ENCODE data around the gene GALNT1.
"Not testable (repeated sequence)": the region's sequence is repeated elsewhere in the genome, so short reads cannot be mapped to it uniquely, and the experiment has no call there.

Gene GALNT1

GRCh38 chr18:35581546-35581897 is at the start of gene GALNT1:
Gene GALNT1 (plus strand): TSS chr18:35581740. CDS start chr18:35654663, 72,923 bp downstream.
- DNase-seq (ENCODE audit: low read depth): no peak

- no peak for DNase-seq (ENCODE audit: low read depth)
These were observed 47.6 kb upstream of the GALNT1 start for GRCh38 chr18:35533916-35534405.

- DNase-seq (ENCODE audit: low read depth): no peak
These were observed 46.2 kb upstream of the GALNT1 start for GRCh38 chr18:35535297-35535696.

GRCh38 chr18:35542356-35542755 is 39.2 kb upstream of the GALNT1 start:
- no peak for DNase-seq (ENCODE audit: low read depth)

GRCh38 chr18:35547008-35547605 is 34.4 kb upstream of the GALNT1 start:
- DNase-seq (ENCODE audit: low read depth): no peak

- DNase-seq (ENCODE audit: low read depth): no peak
These were observed 32.0 kb upstream of the GALNT1 start for GRCh38 chr18:35549564-35549963.

- DNase-seq (ENCODE audit: low read depth): no peak
These were observed 28.2 kb upstream of the GALNT1 start for GRCh38 chr18:35553300-35553699.

GRCh38 chr18:35555538-35555937 is 26.0 kb upstream of the GALNT1 start:
- not testable (repeated sequence) for DNase-seq (ENCODE audit: low read depth)

GRCh38 chr18:35559867-35560266 is 21.7 kb upstream of the GALNT1 start:
- no peak for DNase-seq (ENCODE audit: low read depth)

- no peak for DNase-seq (ENCODE audit: low read depth)
These were observed 16.6 kb upstream of the GALNT1 start for GRCh38 chr18:35564795-35565453.

GRCh38 chr18:35566019-35566418 is 15.5 kb upstream of the GALNT1 start:
- DNase-seq (ENCODE audit: low read depth): no peak

- DNase-seq (ENCODE audit: low read depth): no peak
These were observed 11.4 kb upstream of the GALNT1 start for GRCh38 chr18:35570182-35570581.

- no peak for DNase-seq (ENCODE audit: low read depth)
These were observed 10.4 kb upstream of the GALNT1 start for GRCh38 chr18:35571138-35571537.

- DNase-seq (ENCODE audit: low read depth): no peak
These were observed 8.9 kb upstream of the GALNT1 start for GRCh38 chr18:35572644-35573043.

- DNase-seq (ENCODE audit: low read depth): no peak
These were observed 8.0 kb upstream of the GALNT1 start for GRCh38 chr18:35573531-35573930.

- DNase-seq (ENCODE audit: low read depth): not testable (repeated sequence)
These were observed 5.2 kb upstream of the GALNT1 start for GRCh38 chr18:35576240-35576845.

- no peak for DNase-seq (ENCODE audit: low read depth)
These were observed 4.3 kb upstream of the GALNT1 start for GRCh38 chr18:35577045-35577848.

- no peak for DNase-seq (ENCODE audit: low read depth)
These were observed 3.1 kb upstream of the GALNT1 start for GRCh38 chr18:35578481-35578880.

GRCh38 chr18:35578936-35579335 is 2.6 kb upstream of the GALNT1 start:
- DNase-seq (ENCODE audit: low read depth): no peak

- no peak for DNase-seq (ENCODE audit: low read depth)
These were observed 620 bp upstream of the GALNT1 start for GRCh38 chr18:35580701-35581539.

- no peak for DNase-seq (ENCODE audit: low read depth)
These were observed 530 bp downstream of the GALNT1 start for GRCh38 chr18:35581898-35582641.
